Peyer's patch (tissue), 4 donors: ENCODE results near the gene NAP1L4. TPM values are rescaled to one million over a fixed set of nuclear protein-coding genes. Genes with fewer than 3 reads are reported as not detected.
A peak's percentile ranks its signal among the peaks of the same experiment; 100 is the strongest.

Source experiments
- DNase-seq, 3 donors: peaks; one replicate each; pipeline ENCODE4 v3.0.0-alpha.2; 2017 to 2019
- H3K27ac ChIP-seq, 4 donors: fragments of 200-600 bp; sonication (generic); one replicate each; pipeline ENCODE4 v1.5.1; 2016 to 2019
- H3K27me3 ChIP-seq, 2 donors: fragments of 200-600 bp; sonication (generic); one replicate each; pipeline ENCODE4 v1.5.1; 2019
- H3K36me3 ChIP-seq, 3 donors: fragments of 200-600 bp; sonication (generic); one replicate each; pipeline ENCODE4 v1.5.1; 2016 to 2019
- H3K4me1 ChIP-seq, 4 donors: fragments of 200-600 bp; sonication (generic); one replicate each; pipeline ENCODE4 v1.5.1; 2016 to 2019
- H3K4me3 ChIP-seq, 4 donors: fragments of 200-600 bp; sonication (generic); 1 replicate in 3 of 4; 2 replicates in 1 of 4; pipeline ENCODE4 v1.5.1; 2016 to 2019; ENCODE audit warnings: mild to moderate bottlenecking in 1 of 4
- H3K9me3 ChIP-seq, 4 donors: fragments of 200-600 bp; sonication (generic); one replicate each; pipeline ENCODE4 v1.5.1; 2016 to 2019; ENCODE audit warnings: mild to moderate bottlenecking in 1 of 4
- CTCF ChIP-seq, 6 experiments: fragments of 450-650 bp in 4 of 6; fragments of 200-600 bp in 2 of 6; sonication (generic) in 1 of 6; IDR thresholded peaks; one replicate each; pipeline ENCODE4 v1.5.1; 2017 to 2019; ENCODE audit warnings: antibody characterized with exemption in 6 of 6, mild to moderate bottlenecking in 3 of 6, moderate library complexity in 1 of 6
- POLR2A ChIP-seq, 2 donors: fragments of 450-650 bp; IDR thresholded peaks; one replicate each; pipeline ENCODE4 v1.5.1; 2017; ENCODE audit warnings: antibody characterized with exemption in 2 of 2, mild to moderate bottlenecking in 2 of 2, moderate library complexity in 2 of 2
- total RNA-seq, 4 donors: library from RNA; depleted of rRNA; stranded (reverse); fragments of >200 nt; gene quantifications; one replicate each; pipeline ENCODE4 v1.1.0, GENCODE V29; 2016

Gene NAP1L4
- total RNA-seq, 4 donors from 2014 or later: 87.6 to 177 (median 119) TPM

- Histone ChIP-seq H3K4me1 (peaks cover 3 to 45% (median 12%) of the 10 kb centered on the region in 4 donors), H3K9me3 (no peaks in the 10 kb centered on the region), H3K36me3 (no peaks in the 10 kb centered on the region), H3K27ac (peak overlapping the region; percentile 98 to 99 (median 98)), H3K4me3 (peak overlapping the region; percentile 90 to 98 (median 97)), H3K27me3 (no peaks in the 10 kb centered on the region)
- DNase-seq: peak in 2 of 3 donors; percentile 26 to 77
- TF ChIP-seq CTCF (IDR thresholded peaks at IDR 0.05) (no peak), POLR2A (IDR thresholded peaks at IDR 0.05) (peak; percentile 26 to 46)
Measured at GRCh38 chr11:2990617-2991451, 1.3 kb downstream of the NAP1L4 start.

- Histone ChIP-seq H3K4me3 (peak overlapping the region; percentile 14 to 98 (median 56)), H3K36me3 (no peaks in the 10 kb centered on the region), H3K4me1 (peaks cover 3 to 46% (median 12%) of the 10 kb centered on the region in 4 donors), H3K9me3 (no peaks in the 10 kb centered on the region), H3K27me3 (no peaks in the 10 kb centered on the region), H3K27ac (peak overlapping the region; percentile 98 to 99 (median 98))
- no peak for DNase-seq
- TF ChIP-seq CTCF (IDR thresholded peaks at IDR 0.05): no peak
- no peak for TF ChIP-seq POLR2A (IDR thresholded peaks at IDR 0.05)
Measured at GRCh38 chr11:2989551-2989950, 2.6 kb downstream of the NAP1L4 start.

- TF ChIP-seq CTCF (IDR thresholded peaks at IDR 0.05) (no peak), POLR2A (IDR thresholded peaks at IDR 0.05) (no peak)
- Histone ChIP-seq H3K36me3 (no peaks in the 10 kb centered on the region), H3K4me3 (peak overlapping the region; percentile 14 to 98 (median 56)), H3K27me3 (no peaks in the 10 kb centered on the region), H3K4me1 (peaks cover 3 to 46% (median 12%) of the 10 kb centered on the region in 4 donors), H3K9me3 (no peaks in the 10 kb centered on the region), H3K27ac (peak overlapping the region; percentile 98 to 99 (median 98))
- DNase-seq: no peak
Measured at GRCh38 chr11:2989006-2989405, 3.1 kb downstream of the NAP1L4 start.

- Histone ChIP-seq H3K4me3 (peak overlapping the region in 3 of 4 donors; percentile 21 to 98 (median 90)), H3K27me3 (no peaks in the 10 kb centered on the region), H3K9me3 (no peaks in the 10 kb centered on the region), H3K27ac (peak overlapping the region; percentile 98 to 99 (median 98)), H3K36me3 (no peaks in the 10 kb centered on the region), H3K4me1 (peaks cover 3 to 46% (median 12%) of the 10 kb centered on the region in 4 donors)
- TF ChIP-seq CTCF (IDR thresholded peaks at IDR 0.05) (no peak), POLR2A (IDR thresholded peaks at IDR 0.05) (no peak)
- DNase-seq: no peak
Measured at GRCh38 chr11:2987881-2988861, 4.0 kb downstream of the NAP1L4 start.

GRCh38 chr11:2983908-2984307, 8.2 kb downstream of the NAP1L4 start:
- TF ChIP-seq POLR2A (IDR thresholded peaks at IDR 0.05) (no peak), CTCF (IDR thresholded peaks at IDR 0.05) (no peak)
- peaks cover 0 to 7% (median 0%) of the 10 kb centered on the region in 3 donors for H3K36me3 ChIP-seq
- peaks cover 0 to 23% (median under 1%) of the 10 kb centered on the region in 4 donors for H3K4me1 ChIP-seq
- H3K27me3 ChIP-seq: no peaks in the 10 kb centered on the region
- no peak for DNase-seq
- no peaks in the 10 kb centered on the region for H3K9me3 ChIP-seq
- H3K27ac ChIP-seq: no peak overlapping the region
- no peak overlapping the region for H3K4me3 ChIP-seq
